Measurements from ENCODE around the gene MVB12B. TPM values are rescaled to one million over a fixed set of nuclear protein-coding genes. Genes with fewer than 3 reads are reported as not detected.

MVB12B gene
- total RNA-seq, 1 experiment from 2014 or later: 10.9 TPM

DNA sequence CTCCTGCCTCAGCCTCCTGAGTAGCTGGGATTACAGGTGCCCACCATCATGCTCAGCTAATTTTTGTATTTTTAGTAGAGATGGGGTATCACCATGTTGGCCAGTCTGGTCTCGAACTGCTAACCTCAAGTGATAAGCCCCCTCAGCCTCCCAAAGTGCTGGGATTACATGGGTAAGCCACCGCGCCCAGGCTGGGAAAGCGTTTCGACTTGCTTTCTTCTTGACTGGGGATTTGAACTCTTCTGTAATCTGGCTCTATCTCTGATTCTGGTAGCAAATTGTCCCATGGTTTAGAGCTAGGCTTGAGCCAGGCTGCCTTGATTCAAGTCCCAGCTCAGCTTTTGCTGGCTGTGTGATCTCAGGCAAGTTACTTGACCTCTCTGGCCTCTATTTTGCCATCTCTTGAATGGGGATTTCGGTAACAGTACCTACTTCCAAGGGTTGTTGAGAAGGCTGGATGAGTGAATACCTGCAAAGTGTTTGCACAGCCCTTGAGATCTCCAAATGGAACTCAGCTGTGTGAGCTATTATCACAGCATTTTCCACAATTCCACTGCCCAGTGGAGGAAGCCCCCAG lies 20.5 kb upstream of the MVB12B start (continued):
- no peak for TF ChIP-seq SP1 (IDR thresholded peaks at IDR 0.05; ENCODE audit: low read depth)

DNA sequence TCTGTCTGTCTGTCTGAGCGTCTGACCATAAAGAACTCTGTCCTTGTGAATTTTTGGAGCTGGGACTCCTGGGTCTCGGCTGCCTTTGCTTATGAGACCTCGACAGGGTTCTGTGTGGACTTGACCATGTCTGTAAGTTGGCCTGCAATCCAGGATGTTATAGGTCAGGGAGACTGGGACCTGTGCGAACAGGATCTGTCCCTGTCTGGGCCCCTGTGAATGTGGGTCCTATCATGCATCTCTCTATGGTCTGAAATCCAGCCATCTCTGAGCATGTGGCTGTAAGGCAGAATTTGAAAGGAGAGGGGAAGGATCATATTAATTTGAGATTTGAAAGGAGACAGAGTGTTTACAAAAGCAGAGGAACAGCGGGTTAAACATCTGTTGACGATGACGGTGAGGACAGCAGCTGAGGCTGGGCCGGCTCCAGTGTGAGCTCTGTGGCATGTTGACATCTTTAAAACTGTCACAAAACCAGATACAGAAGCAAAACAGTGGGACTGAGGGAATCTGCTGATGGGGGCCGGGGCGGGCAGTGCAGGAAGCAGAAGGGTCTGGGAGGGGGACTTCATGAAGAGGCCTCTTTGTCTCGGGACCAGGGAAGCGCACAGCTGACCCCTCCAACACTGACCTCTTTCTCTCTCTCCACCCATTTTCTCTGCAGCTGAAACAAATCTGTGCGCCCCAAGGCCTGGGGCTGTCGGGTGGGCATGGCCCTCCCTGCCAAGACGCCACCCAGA lies 19.1 kb upstream of the MVB12B start:
- Histone ChIP-seq H3K4me3 (replicated peaks in 1 of 2; ENCODE audit: low read depth in 1 of 2, low read length in 2 of 2) (no peak overlapping the region), H3K9me3 (ENCODE audit: control insufficient read depth in 1 of 2, insufficient read depth in 1 of 2, low read depth in 1 of 2, low read length in 2 of 2) (no peaks in the 10 kb centered on the region), H3K9ac (ENCODE audit: low read length) (no peak overlapping the region), H3K27ac (ENCODE audit: low read depth, low read length) (no peak overlapping the region), H4K20me1 (ENCODE audit: insufficient read depth) (no peaks in the 10 kb centered on the region), H3K36me3 (ENCODE audit: control insufficient read depth in 1 of 2, insufficient read depth in 2 of 2, low read length in 2 of 2) (no peaks in the 10 kb centered on the region), H2AFZ (ENCODE audit: low read depth, low read length, poor library complexity, severe bottlenecking) (no peak overlapping the region), H3K79me2 (ENCODE audit: insufficient read depth, low read length) (no peaks in the 10 kb centered on the region), H3K9me2 (ENCODE audit: insufficient read depth) (no peaks in the 10 kb centered on the region), H3K4me1 (ENCODE audit: control insufficient read depth in 1 of 2, insufficient read depth in 2 of 2, low read length in 2 of 2) (peaks cover 0 to under 1% of the 10 kb centered on the region in 2 experiments; a peak in 2 of 4 replicates), H3K4me2 (ENCODE audit: low read length) (no peak overlapping the region), H3K27me3 (ENCODE audit: insufficient read depth, low read length) (no peaks in the 10 kb centered on the region)
- ChIA-PET CTCF (no interaction called here), RAD21 (ENCODE audit: low non-redundant PET in 1 of 2, low total read pairs in 2 of 2, uncharacterized antibody in 2 of 2, unreplicated experiment in 2 of 2) (no interaction called here), POLR2A (no interaction called here)
- intact Hi-C loops (cut with micrococcal nuclease): no loop called here
- DNase-seq (ENCODE audit: low read depth, low spot score) (no peak), ATAC-seq (no peak)
- no TSS peak for BruUV-seq (replicated peaks)
- TF ChIP-seq, protein P1, sequence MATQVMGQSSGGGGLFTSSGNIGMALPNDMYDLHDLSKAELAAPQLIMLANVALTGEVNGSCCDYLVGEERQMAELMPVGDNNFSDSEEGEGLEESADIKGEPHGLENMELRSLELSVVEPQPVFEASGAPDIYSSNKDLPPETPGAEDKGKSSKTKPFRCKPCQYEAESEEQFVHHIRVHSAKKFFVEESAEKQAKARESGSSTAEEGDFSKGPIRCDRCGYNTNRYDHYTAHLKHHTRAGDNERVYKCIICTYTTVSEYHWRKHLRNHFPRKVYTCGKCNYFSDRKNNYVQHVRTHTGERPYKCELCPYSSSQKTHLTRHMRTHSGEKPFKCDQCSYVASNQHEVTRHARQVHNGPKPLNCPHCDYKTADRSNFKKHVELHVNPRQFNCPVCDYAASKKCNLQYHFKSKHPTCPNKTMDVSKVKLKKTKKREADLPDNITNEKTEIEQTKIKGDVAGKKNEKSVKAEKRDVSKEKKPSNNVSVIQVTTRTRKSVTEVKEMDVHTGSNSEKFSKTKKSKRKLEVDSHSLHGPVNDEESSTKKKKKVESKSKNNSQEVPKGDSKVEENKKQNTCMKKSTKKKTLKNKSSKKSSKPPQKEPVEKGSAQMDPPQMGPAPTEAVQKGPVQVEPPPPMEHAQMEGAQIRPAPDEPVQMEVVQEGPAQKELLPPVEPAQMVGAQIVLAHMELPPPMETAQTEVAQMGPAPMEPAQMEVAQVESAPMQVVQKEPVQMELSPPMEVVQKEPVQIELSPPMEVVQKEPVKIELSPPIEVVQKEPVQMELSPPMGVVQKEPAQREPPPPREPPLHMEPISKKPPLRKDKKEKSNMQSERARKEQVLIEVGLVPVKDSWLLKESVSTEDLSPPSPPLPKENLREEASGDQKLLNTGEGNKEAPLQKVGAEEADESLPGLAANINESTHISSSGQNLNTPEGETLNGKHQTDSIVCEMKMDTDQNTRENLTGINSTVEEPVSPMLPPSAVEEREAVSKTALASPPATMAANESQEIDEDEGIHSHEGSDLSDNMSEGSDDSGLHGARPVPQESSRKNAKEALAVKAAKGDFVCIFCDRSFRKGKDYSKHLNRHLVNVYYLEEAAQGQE (IDR thresholded peaks at IDR 0.05; ENCODE audit: low read depth): no peak
- TF ChIP-seq, protein P2, sequence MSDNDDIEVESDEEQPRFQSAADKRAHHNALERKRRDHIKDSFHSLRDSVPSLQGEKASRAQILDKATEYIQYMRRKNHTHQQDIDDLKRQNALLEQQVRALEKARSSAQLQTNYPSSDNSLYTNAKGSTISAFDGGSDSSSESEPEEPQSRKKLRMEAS (IDR thresholded peaks at IDR 0.05): no peak
- TF ChIP-seq ELF1 (IDR thresholded peaks at IDR 0.05; ENCODE audit: borderline replicate concordance, low read depth) (no peak), ZFX (IDR thresholded peaks at IDR 0.05) (no peak)

Data from HCT116 (cell line).